Sigmoid colon (tissue), 7 donors: Measurements from ENCODE around the gene HSDL2. TPM values are rescaled to one million over a fixed set of nuclear protein-coding genes. Genes with fewer than 3 reads are reported as not detected.

Source experiments
- DNase-seq: peaks from one replicate; pipeline ENCODE4 v3.0.0-alpha.2; 2019
- H3K27ac ChIP-seq, 4 donors: fragments of 200-600 bp; sonication (generic); one replicate each; pipeline ENCODE4 v1.5.1; 2016 to 2019; ENCODE audit warnings: mild to moderate bottlenecking in 1 of 4
- H3K27me3 ChIP-seq, 3 donors: fragments of 200-600 bp; sonication (generic); one replicate each; pipeline ENCODE4 v1.5.1; 2019; ENCODE audit warnings: mild to moderate bottlenecking in 1 of 3
- H3K36me3 ChIP-seq, 4 donors: fragments of 200-600 bp; sonication (generic); one replicate each; pipeline ENCODE4 v1.5.1; 2016 to 2019
- H3K4me1 ChIP-seq, 4 donors: fragments of 200-600 bp; sonication (generic); one replicate each; pipeline ENCODE4 v1.5.1; 2017 to 2019
- H3K4me3 ChIP-seq, 4 donors: fragments of 200-600 bp; sonication (generic); one replicate each; pipeline ENCODE4 v1.5.1; 2017 to 2019; ENCODE audit warnings: mild to moderate bottlenecking in 2 of 4, moderate library complexity in 1 of 4
- H3K9me3 ChIP-seq, 4 donors: fragments of 200-600 bp in 3 of 4; sonication (generic) in 3 of 4; one replicate each; pipeline versions ENCODE4 v1.5.1 to v1.6.1; 2013 to 2019
- CTCF ChIP-seq, 4 experiments: fragments of 450-650 bp in 3 of 4; fragments of 200-600 bp in 1 of 4; IDR thresholded peaks; one replicate each; pipeline ENCODE4 v1.5.1; 2016 to 2019; ENCODE audit warnings: antibody characterized with exemption in 4 of 4, mild to moderate bottlenecking in 3 of 4, moderate library complexity in 2 of 4
- EP300 ChIP-seq, 4 donors: sonication (generic); formaldehyde crosslinking; IDR thresholded peaks; one replicate each; pipeline ENCODE4 v1.6.1; 2017; ENCODE audit warnings: antibody characterized with exemption in 4 of 4
- POLR2A ChIP-seq, 2 donors: fragments of 450-650 bp; IDR thresholded peaks; one replicate each; pipeline ENCODE4 v1.6.1; 2016; ENCODE audit warnings: antibody characterized with exemption in 2 of 2, mild to moderate bottlenecking in 2 of 2, moderate library complexity in 2 of 2
- POLR2AphosphoS5 ChIP-seq, 4 donors: sonication (generic); formaldehyde crosslinking; IDR thresholded peaks; one replicate each; pipeline ENCODE4 v1.6.1; 2017; ENCODE audit warnings: antibody characterized with exemption in 4 of 4
- WGBS, 2 donors: extraction: QIAGEN DNeasy Blood & Tissue Kit; methylation state at CpG; one replicate each; pipeline ENCODE4 v1.1.7; 2013; 5-methylcytosine and 5-hydroxymethylcytosine counted together
- intact Hi-C: fragments of 100-400 bp; cut with DNase I; formaldehyde crosslinking; loops from one replicate; pipeline ENCODE4 v1.15.1; 2023
- polyA plus RNA-seq, 3 donors: library from polyadenylated mRNA; stranded (reverse); fragments of 200-250 nt; gene quantifications; one replicate each; pipeline ENCODE4 v1.2.3, GENCODE V29; 2013
- total RNA-seq, 4 donors: library from RNA; depleted of rRNA; stranded (reverse); fragments of >200 nt; gene quantifications; one replicate each; pipeline ENCODE4 v1.1.0, GENCODE V29; 2016
- donor health status: healthy with polysubstance abuse.
- donor health status: Bipolar disorder and iron deficiency.
- donor health status: healthy.

The HSDL2 gene
- total and polyA plus RNA-seq, 7 donors: 24.6 to 53.5 (median 39.8) TPM

- H3K4me3 ChIP-seq: no peak overlapping the region
- no peak overlapping the region for H3K27ac ChIP-seq
- peaks cover 5 to 45% (median 12%) of the 10 kb centered on the region in 4 donors for H3K36me3 ChIP-seq
- 70 to 83% methylated on average over 5 of the region's 5 CpGs for WGBS, 2 donors
- no peaks in the 10 kb centered on the region for H3K9me3 ChIP-seq
- TF ChIP-seq POLR2AphosphoS5 (IDR thresholded peaks at IDR 0.05) (no peak), EP300 (IDR thresholded peaks at IDR 0.05) (no peak), CTCF (IDR thresholded peaks at IDR 0.05) (no peak), POLR2A (IDR thresholded peaks at IDR 0.05) (no peak)
- DNase-seq: no peak
- H3K27me3 ChIP-seq: no peaks in the 10 kb centered on the region
- intact Hi-C loops: no loop called here
- H3K4me1 ChIP-seq: no peaks in the 10 kb centered on the region
Observed at GRCh38 chr9:112421771-112422222, 41.9 kb downstream of the HSDL2 start.

- no peak overlapping the region for H3K4me3 ChIP-seq
- DNase-seq: no peak
- intact Hi-C loops: no loop called here
- H3K4me1 ChIP-seq: no peaks in the 10 kb centered on the region
- TF ChIP-seq POLR2AphosphoS5 (IDR thresholded peaks at IDR 0.05) (no peak), EP300 (IDR thresholded peaks at IDR 0.05) (no peak), CTCF (IDR thresholded peaks at IDR 0.05) (no peak), POLR2A (IDR thresholded peaks at IDR 0.05) (no peak)
- H3K27me3 ChIP-seq: no peaks in the 10 kb centered on the region
- 83 to 85% methylated on average over 3 of the region's 3 CpGs for WGBS, 2 donors
- peaks cover 5 to 44% (median 12%) of the 10 kb centered on the region in 4 donors for H3K36me3 ChIP-seq
- no peak overlapping the region for H3K27ac ChIP-seq
- H3K9me3 ChIP-seq: no peaks in the 10 kb centered on the region
Observed at GRCh38 chr9:112422417-112423148, 42.7 kb downstream of the HSDL2 start.

GRCh38 chr9:112430006-112430522 lies 50.2 kb downstream of the HSDL2 start:
- H3K27ac ChIP-seq: no peak overlapping the region
- H3K27me3 ChIP-seq: no peaks in the 10 kb centered on the region
- DNase-seq: no peak
- no peaks in the 10 kb centered on the region for H3K4me1 ChIP-seq
- intact Hi-C loops: no loop called here
- WGBS, 2 donors: 96 to 97% methylated on average over 6 of the region's 6 CpGs
- no peak for TF ChIP-seq CTCF (IDR thresholded peaks at IDR 0.05)
- TF ChIP-seq EP300 (IDR thresholded peaks at IDR 0.05): no peak
- no peak for TF ChIP-seq POLR2A (IDR thresholded peaks at IDR 0.05)
- H3K4me3 ChIP-seq: no peak overlapping the region
- peaks cover 0 to 13% (median 0%) of the 10 kb centered on the region in 4 donors for H3K36me3 ChIP-seq
- no peaks in the 10 kb centered on the region for H3K9me3 ChIP-seq

- no peak for DNase-seq
- Histone ChIP-seq H3K36me3 (peaks cover 0 to 9% (median 0%) of the 10 kb centered on the region in 4 donors), H3K4me3 (no peak overlapping the region), H3K27me3 (no peaks in the 10 kb centered on the region), H3K4me1 (no peaks in the 10 kb centered on the region), H3K9me3 (no peaks in the 10 kb centered on the region), H3K27ac (no peak overlapping the region)
- TF ChIP-seq CTCF (IDR thresholded peaks at IDR 0.05) (no peak), POLR2AphosphoS5 (IDR thresholded peaks at IDR 0.05) (no peak), EP300 (IDR thresholded peaks at IDR 0.05) (no peak), POLR2A (IDR thresholded peaks at IDR 0.05) (no peak)
- intact Hi-C loops: no loop called here
- WGBS, 2 donors: 90 to 91% methylated on average over 5 of the region's 5 CpGs
Observed at GRCh38 chr9:112433499-112434392, 53.8 kb downstream of the HSDL2 start.
